Measurements from ENCODE around the gene NCAPD3.

NCAPD3 gene

DNA sequence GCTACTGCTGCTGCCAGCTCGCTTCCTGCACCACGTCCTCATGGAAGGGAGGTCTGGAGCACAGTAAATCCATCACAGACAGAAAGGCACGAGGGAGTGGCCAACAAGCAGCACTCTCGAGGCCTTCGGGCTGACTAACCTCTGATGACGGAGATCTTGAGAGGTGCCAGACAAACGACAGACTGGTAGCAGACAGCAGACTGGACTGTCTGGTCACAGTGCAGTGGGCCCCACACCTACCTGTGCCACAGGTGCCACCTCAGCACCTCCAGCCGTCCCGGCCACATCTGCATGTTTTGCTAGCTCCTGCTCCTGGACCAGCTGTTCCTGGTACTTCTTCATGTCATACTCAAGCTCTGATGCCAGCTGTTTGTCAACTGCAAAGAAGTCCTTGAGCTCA, 64.1 kb downstream of the NCAPD3 start:
- no peak for DNase-seq (ENCODE audit: low spot score)

DNA sequence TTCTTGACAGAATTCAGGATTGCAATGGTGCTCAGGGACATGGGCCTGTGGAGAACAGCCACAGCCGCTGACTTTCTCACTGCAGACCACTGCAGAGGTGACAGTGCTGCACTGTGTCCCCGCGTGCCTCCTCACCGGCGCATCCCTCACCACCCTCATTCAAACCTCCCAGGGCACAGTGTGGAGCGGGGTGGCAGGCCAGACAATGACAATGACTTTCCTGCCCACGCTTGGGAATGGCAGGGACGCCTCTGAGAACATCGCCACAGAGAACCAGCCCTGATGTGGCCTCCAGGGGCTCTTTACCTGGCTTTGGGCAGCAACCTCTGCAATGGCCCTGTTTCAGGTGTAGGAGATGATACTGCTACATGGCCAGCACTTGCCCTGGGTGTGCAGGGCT, 65.7 kb downstream of the NCAPD3 start:
- no peak for DNase-seq (ENCODE audit: low spot score)

DNA sequence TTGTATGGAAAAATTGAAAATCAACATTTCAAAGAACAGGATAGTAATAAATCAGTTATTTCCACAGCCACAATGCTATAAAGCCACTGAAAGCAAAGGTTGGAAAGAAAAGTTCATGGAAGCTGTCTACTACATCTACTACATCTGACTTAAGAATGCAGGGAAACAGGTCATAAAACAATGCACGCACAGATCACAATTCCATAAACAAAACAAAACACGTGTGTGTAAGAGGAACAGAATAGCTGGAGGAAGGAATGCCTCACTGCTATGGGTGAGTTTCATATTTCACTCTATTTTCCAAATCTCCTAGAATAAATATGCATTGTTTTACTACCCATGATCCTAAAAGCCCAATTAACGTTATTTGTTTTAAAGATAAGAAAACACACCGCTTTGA, 66.3 kb downstream of the NCAPD3 start:
- no peak for DNase-seq (ENCODE audit: low spot score)

DNA sequence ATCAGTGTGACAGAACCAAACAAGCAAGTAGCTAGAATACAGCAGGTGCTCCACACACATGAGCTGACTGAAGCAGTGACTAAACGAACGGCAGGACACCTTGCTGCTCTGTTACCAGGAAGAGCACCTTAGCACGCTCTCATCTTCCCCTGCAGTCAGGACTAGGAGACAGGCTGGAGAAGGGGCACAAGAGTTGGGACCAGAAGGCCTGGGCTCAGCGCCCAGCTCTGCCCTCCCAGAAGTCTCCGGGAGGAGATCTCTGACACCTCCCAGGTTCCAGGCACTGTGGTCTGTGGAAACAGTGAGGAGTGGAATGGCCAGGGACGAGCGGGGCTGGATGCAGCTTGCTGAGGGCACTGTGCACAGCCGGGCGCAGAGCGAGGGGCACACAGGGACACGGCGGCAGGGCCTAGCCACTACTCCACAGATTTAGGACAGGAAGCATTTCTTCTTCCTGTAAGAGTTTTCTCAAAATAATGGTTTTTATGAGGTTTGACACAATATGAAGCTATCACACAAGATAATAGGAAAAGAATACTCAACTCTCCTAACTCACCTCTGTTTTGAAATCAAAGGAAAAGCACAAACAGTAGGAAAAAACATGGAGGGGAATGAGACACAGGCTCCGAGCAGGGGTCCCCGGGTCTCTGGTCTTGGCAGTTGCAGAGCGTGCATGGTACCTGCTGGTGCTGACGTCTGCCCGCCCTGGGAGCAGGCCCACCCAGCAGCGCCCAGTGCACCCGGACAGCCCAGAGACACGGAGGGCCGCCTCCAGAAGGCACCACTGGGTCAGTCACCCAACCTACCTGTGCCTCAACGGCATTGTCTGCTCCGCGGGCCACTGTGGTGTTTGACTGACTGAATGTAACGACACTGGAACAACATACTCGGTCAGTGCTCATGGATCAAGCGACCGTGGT, 67.6 kb downstream of the NCAPD3 start:
- no peak for DNase-seq (ENCODE audit: low spot score)

DNA sequence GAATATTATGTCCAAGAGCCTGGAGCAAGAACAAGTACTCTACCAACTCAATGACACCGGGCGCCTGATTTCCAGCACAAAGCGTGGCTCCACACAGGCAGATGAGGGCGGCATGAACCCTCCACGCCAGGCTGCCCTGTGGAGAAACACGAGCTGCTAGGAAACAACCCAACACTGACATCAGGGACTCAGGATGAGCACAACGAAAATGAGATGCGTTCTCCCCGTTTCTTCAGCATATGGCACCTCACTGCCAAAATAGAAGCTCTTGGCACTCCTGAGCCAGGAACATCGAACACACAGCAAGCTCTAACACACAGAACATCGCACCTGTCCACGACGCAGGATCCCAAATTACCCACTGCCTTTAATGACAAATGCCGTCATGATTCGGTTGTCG, 68.3 kb downstream of the NCAPD3 start:
- DNase-seq (ENCODE audit: low spot score) = no peak

DNA sequence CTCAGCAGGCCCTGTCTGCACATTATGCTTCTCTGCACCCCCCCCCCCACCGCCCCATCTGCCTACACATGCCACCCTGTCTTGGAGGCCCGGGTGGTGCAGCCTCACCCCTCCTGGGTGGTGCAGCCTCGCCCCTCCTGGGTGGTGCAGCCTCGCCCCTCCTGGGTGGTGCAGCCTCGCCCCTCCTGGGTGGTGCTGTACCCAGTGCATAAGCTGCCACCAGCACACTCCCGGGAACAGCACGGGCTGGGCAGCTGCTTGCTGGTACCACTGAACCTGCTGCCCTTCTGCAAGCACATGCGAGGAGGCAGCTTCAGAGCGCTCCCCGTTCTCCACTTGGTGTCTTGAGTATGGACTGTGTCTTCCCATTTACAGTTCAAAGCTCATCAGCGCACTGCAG, 69.3 kb downstream of the NCAPD3 start:
- DNase-seq (ENCODE audit: low spot score) = no peak

DNA sequence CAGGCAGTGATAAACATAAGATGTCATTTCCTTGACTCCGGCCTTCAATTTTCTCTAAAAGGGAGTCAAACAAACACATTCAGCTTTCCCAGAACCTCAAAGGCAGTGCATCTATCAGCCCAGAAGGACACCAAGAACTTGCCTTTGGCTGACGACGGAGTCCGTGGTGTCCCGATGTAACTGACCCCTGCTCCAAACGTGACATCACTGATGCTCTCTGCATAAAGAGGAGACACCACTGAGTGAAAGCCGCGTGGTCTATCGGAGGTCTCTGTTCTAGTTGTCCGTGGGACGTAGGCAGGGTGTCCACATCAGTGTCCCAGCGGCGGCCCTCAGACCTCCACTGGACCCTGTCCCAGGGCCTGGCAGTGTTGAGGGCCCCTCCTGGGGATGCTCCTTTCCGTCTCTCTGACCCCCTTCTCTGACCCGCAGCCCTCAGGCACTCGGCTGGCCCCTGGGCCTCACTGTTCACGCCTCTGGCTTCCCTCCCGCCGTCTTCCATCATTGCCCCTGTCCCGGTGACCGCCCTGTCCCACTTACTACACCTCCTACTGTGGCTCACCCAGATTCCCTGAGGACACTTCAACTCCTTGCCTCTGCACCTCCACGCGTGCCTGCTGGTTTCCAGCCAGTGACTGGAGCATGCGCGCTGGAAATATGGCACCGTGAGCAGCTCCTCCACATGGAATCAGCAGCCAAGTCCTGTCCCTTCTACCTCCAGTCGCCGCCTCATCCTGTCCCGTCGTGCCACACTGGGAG, 70.4 kb downstream of the NCAPD3 start:
- DNase-seq (ENCODE audit: low spot score) = no peak

DNA sequence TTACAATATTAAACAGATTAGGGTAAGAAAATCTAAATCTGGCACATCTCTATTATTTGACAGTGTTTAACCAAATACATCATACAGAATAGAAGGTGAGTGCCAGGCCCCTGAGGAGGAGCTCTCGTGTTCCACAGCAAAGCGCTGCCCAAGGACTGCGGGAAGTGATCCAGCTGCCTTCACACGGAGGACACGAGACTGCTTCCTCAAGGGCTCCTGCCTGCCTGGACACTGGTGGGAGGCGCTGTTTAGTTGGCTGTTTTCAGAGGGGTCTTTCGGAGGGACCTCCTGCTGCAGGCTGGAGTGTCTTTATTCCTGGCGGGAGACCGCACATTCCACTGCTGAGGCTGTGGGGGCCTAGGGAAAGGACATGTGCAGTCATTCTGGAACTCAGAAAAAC, 71.1 kb downstream of the NCAPD3 start:
- no peak for DNase-seq (ENCODE audit: low spot score)

DNA sequence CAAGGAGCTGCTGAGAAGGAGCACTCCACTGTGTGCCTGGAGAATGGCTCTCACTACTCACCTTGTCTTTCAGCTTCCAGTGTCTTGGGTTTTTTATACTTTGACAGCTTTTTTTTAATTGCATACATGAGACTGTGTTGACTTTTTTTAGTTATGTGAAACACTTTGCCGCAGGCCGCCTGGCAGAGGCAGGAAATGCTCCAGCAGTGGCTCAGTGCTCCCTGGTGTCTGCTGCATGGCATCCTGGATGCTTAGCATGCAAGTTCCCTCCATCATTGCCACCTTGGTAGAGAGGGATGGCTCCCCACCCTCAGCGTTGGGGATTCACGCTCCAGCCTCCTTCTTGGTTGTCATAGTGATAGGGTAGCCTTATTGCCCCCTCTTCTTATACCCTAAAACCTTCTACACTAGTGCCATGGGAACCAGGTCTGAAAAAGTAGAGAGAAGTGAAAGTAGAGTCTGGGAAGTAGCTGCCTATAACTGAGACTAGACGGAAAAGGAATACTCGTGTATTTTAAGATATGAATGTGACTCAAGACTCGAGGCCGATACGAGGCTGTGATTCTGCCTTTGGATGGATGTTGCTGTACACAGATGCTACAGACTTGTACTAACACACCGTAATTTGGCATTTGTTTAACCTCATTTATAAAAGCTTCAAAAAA, 72.6 kb downstream of the NCAPD3 start:
- DNase-seq (ENCODE audit: low spot score) = no peak

DNA sequence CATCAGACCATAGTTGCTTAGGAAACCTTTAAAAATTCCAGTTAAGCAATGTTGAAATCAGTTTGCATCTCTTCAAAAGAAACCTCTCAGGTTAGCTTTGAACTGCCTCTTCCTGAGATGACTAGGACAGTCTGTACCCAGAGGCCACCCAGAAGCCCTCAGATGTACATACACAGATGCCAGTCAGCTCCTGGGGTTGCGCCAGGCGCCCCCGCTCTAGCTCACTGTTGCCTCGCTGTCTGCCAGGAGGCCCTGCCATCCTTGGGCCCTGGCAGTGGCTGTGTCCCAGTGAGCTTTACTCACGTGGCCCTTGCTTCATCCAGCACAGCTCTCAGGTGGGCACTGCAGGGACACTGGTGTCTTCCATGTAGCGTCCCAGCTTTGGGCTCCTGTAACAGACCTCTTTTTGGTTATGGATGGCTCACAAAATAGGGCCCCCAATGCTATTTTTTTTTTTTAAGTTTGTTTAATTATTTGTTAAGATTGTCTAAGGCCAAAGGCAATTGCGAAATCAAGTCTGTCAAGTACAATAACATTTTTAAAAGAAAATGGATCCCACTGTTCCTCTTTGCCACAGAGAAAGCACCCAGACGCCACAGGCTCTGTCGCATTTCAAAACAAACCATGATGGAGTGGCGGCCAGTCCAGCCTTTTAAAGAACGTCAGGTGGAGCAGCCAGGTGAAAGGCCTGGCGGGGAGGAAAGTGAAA, 73.4 kb downstream of the NCAPD3 start:
- DNase-seq (ENCODE audit: low spot score) = peak; percentile 27

DNA sequence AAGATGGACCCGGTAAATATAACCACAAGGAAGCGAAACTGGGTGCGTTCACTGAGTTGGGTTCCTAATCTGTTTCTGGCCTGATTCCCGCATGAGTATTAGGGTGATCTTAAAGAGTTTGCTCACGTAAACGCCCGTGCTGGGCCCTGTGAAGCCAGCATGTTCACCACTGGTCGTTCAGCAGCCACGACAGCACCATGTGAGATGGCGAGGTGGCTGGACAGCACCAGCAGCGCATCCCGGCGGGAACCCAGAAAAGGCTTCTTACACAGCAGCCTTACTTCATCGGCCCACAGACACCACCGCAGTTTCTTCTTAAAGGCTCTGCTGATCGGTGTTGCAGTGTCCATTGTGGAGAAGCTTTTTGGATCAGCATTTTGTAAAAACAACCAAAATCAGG, 74.4 kb downstream of the NCAPD3 start:
- DNase-seq (ENCODE audit: low spot score) = no peak

DNA sequence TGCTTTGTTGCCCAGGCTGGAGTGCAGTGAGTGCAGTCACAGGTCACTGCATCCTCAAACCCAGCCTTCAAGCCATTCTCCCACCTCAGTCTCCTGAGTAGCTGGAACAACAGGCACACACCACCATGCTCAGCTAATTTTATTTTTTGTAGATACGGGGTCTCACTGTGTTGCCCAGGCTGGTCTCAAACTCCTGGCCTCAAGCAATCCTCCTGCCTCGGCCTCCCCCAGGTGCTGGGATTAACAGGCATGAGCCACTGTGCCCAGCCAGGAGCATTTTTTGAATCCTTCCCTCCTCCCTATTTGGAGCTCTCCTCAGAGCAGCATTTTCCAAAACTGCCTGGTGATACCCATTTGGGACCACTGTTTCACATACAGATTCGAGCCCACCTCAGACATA, 77.2 kb downstream of the NCAPD3 start:
- no peak for DNase-seq (ENCODE audit: low spot score)

DNA sequence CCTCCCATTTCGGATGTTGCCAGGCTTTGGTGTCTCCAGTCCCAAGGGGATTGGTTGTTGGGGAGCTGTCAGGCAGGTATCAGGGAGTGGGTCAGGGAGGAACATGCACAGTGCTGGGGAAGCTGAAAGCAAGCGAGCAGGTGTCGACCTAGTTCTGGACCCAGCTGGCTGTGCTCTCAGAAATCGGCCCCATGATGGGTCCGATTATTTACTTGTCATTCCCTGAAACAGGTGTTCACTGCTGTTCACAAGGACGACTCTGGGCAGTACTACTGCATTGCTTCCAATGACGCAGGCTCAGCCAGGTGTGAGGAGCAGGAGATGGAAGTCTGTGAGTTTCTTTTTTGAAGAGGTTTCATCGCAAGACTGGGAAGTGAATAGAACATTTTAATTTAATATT, 78.1 kb downstream of the NCAPD3 start:
- no peak for DNase-seq (ENCODE audit: low spot score)

DNA sequence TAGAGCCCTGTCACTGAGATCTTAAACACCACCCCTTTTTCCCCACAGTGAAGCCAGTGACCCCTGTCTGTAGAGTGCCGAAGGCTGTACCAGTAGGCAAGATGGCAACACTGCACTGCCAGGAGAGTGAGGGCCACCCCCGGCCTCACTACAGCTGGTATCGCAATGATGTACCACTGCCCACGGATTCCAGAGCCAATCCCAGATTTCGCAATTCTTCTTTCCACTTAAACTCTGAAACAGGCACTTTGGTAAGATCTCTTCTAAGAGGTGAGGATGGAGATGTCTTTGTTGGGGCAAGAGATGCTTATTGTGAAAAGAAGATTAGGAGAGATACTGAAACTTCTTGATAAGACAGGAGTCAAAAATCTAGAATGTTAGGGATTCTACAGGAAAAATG, 79.0 kb downstream of the NCAPD3 start:
- DNase-seq (ENCODE audit: low spot score) = no peak

DNA sequence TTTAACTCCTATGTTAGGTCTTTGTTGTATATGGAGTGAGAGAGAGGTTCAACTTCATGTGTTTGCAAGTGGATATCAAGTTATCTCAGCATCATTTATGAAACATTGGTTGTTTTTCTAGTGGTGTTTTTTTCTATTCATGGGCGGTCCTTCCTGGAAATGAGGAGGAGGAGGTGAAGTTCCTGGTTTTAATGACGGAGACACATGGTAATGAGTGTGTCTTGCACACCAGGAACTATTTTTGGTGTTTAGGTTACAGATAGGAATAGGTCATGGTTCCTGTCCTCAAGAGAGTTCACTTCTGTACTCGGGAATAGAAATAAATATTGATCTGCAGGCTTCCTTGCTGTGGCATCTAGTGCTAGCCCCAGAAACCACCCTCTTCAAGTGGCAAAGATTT, 80.0 kb downstream of the NCAPD3 start:
- no peak for DNase-seq (ENCODE audit: low spot score)

DNA sequence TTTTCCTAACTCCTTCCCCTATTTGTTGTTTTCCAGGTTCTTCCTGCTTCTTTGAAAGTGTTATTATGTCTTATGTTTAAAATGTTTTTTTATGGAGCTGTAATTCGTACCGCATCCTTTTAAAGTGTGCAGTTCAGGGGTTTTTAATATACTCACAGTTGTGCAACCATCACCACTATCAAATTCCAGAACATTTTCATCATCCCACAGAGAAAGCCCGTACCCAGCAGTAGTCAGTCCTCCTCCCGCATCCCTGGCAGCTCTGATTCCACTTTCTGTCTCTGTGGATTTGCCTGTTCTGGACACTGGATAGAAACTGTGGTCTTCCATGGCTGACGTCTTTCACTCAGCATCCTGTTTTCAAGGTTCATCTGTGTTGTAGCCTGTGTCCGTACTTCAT, 81.2 kb downstream of the NCAPD3 start:
- DNase-seq (ENCODE audit: low spot score) = no peak

DNA sequence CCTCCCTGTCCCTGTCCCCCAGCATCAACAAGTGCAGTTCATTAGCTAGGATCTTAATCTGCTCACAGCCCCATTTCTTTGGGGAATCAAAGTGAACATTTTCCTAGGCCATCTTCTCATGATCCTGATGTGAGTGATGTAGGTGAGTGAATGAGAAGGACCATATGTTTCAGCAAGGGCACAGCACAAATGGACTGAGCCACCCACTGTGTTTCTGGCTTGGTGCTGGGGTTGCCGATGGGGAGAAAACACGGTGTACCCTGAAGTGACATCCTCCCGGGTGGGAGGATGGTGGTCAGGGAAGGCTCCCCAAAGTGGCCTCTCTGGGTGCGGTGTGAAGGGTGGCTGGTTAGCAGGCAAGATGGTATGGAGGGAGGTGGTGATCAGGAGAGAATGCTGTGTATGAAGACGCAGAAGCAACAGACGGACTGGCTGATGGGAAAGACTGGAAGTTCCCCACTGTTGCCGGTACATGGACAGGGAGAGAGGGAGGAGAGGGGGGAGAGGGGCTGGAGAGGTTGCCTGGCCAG, 82.7 kb downstream of the NCAPD3 start:
- DNase-seq (ENCODE audit: low spot score) = no peak

DNA sequence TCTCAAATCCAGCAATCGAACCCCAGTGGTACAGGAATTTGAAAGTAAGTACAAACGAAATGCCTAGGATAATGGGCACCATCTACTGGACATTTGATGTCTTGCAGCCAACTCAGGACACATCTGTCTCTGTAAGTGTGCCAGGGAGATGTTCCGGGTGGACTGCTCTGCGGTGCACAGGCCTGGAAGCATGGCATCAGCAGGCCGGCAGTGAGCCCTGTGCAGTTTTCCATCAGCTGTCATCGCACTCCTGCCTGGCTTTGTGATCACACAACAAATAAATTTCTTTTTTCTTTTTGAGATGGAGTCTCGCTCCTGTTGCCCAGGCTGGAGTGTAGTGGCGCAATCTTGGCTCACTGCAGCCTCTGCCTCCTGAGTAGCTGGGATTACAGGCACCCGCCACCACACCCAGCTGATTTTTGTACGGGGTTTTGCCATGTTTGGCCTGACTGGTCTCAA, 83.9 kb downstream of the NCAPD3 start:
- peak; percentile 89 for DNase-seq (ENCODE audit: low spot score)

DNA sequence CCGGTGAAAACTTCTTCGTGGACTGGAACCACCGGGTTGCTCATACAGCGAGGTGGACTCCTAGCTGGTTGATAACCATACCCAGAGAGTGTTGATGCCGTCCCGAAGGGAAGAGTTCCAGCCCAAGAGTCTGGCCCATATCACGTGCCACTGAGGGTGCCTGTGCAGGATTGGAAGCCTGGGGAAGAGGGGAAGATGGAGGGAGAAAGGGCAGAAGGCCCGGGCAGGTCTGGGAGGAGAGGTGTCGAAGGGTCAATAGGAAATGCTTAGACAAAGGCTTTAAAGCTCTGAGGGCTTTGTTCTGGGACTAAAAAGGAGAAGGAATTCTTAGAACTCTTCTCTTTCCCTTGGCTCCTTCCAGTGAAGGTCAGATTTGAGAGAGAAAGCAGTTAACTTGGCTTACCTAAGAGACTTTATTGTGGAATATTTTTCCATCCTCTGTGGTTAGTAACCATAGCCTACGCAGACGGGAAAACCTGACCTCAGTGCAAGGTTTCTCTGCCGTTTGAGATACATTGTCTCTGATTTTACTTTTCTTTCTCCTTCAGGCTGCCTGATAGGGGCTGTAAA, 84.4 kb downstream of the NCAPD3 start:
- no peak for DNase-seq (ENCODE audit: low spot score)

DNA sequence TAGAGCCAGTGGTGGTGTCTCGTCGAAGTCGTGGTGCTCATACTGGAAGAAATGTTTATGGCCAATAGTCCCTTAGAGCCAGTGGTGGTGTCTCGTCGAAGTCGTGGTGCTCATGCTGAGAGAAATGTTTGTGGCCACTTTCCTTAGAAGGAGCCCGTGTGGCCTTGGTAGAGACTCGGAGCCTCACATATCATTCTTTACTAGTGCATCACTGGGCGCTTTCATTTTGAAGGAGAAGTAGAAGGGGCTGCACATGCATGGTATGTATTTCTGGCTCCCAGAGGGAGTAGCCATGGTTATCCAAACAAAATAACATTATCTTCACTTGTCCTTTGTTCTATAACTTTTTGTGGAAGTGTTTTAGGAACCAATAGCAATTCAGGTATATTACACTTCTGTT, 85.4 kb downstream of the NCAPD3 start:
- no peak for DNase-seq (ENCODE audit: low spot score)

DNA sequence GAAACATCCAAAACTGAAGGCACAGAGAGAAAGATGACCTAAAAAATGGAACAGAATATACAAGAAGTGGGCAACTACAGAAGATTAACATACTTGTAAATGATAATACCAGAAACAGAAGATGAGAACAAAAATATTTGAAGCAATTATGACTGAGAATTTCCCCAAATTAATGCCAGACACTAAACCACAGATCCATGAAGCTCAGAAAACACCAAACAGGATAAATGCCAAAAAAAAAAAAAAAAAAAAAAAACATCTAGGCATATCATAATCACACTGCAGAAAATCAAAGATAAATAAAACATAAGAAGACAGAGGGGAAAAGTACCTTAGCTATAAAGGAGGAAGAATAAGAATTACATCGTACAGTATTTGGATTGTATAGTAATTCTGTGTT, 89.6 kb downstream of the NCAPD3 start:
- DNase-seq (ENCODE audit: low spot score) = no peak

DNA sequence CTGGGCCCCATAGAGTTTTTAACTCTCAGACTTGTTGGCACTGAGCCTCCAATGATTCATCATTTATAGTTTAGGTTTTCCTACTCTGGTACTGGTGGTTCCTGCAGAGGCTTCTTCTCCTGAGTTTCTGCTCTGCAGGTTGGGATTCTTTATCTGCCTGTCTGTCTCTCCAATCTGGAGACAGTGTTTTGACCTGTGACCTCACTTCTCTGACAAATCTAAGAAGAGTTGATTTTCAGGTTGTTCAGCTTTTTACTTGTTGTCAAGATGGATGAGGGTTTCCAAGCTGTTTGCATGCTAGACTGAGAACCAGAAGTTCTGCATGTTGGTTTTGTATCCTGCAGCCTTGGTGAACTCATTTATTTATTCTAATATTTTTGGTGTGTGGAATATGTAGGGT, 91.0 kb downstream of the NCAPD3 start:
- DNase-seq (ENCODE audit: low spot score) = no peak
